ENCODE data around the gene UBE4B. TPM values are rescaled to one million over a fixed set of nuclear protein-coding genes. Genes with fewer than 3 reads are reported as not detected.

Gene UBE4B
- polyA plus RNA-seq, 3 donors: 6.0 to 34.6 (median 9.2) TPM

DNA sequence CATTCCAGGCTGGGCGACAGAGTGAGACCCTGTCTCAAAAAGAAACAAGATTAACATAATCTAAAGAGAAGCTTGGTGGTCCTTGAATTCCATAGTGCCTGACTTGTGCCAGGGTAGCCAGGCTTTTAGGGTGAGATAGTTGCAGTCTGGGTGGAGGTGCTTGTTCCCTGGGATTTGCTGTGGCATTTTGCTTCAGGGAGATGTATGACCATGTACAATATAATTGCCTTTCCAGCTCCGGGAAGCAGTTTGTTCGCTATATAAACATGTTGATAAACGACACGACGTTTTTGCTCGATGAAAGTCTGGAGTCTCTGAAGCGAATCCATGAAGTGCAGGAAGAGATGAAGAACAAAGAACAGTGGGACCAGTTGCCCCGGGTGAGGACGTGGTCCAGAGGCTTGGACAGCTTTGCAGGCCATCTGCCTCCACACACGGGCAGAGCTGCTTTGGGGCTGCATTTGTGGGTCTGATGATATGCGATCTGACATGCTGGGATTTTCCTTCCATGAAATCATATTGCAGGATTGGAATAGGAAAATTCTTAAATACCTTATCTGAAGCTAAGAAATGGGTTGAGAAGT, 128.2 kb downstream of the UBE4B start:
- peaks cover 64 to 92% of the 10 kb centered on the region in 2 donors for H3K36me3 ChIP-seq (replicated peaks in 1 of 2; ENCODE audit: control insufficient read depth in 1 of 2, insufficient read depth in 2 of 2, low read length in 2 of 2)
- Mint-ChIP-seq H3K36me3 (peaks cover 69 to 86% of the 10 kb centered on the region in 2 donors), H3K4me3 (no peak overlapping the region), H3K4me1 (no peaks in the 10 kb centered on the region), H3K27me3 (ENCODE audit: low read depth in 3 of 3) (no peaks in the 10 kb centered on the region), H3K27ac (peak overlapping the region in 1 of 7 donors; percentile 15), H3K9me3 (no peaks in the 10 kb centered on the region)
- no peak overlapping the region for H3K27ac ChIP-seq (ENCODE audit: low read depth in 1 of 2, low read length in 2 of 2)
- no peaks in the 10 kb centered on the region for H4K20me1 ChIP-seq (ENCODE audit: insufficient read depth, low read length)
- TF ChIP-seq, protein P1, sequence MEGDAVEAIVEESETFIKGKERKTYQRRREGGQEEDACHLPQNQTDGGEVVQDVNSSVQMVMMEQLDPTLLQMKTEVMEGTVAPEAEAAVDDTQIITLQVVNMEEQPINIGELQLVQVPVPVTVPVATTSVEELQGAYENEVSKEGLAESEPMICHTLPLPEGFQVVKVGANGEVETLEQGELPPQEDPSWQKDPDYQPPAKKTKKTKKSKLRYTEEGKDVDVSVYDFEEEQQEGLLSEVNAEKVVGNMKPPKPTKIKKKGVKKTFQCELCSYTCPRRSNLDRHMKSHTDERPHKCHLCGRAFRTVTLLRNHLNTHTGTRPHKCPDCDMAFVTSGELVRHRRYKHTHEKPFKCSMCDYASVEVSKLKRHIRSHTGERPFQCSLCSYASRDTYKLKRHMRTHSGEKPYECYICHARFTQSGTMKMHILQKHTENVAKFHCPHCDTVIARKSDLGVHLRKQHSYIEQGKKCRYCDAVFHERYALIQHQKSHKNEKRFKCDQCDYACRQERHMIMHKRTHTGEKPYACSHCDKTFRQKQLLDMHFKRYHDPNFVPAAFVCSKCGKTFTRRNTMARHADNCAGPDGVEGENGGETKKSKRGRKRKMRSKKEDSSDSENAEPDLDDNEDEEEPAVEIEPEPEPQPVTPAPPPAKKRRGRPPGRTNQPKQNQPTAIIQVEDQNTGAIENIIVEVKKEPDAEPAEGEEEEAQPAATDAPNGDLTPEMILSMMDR (IDR thresholded peaks at IDR 0.05): no peak
- H3K4me3 ChIP-seq (replicated peaks in 1 of 3; ENCODE audit: low read depth in 2 of 3, low read length in 3 of 3): no peak overlapping the region
- intact Hi-C loops (cut with micrococcal nuclease): no loop called here
- no peak overlapping the region for H3K4me2 ChIP-seq (replicated peaks; ENCODE audit: extremely low read depth, low read length, poor library complexity, severe bottlenecking)
- no peaks in the 10 kb centered on the region for H3K9me3 ChIP-seq (replicated peaks in 1 of 2; ENCODE audit: control insufficient read depth in 1 of 2, insufficient read depth in 1 of 2, low read length in 2 of 2)
- DNase-seq: no peak
- no peak overlapping the region for H3K9ac ChIP-seq (ENCODE audit: insufficient read depth, low read length, poor library complexity, severe bottlenecking)
- H3K79me2 ChIP-seq (ENCODE audit: insufficient read depth, low read length): no peaks in the 10 kb centered on the region
- H3K27me3 ChIP-seq (ENCODE audit: control insufficient read depth in 2 of 2, insufficient read depth in 2 of 2, low read length in 2 of 2): no peaks in the 10 kb centered on the region
- H2AFZ ChIP-seq (ENCODE audit: insufficient read depth, low read depth, low read length, poor library complexity, severe bottlenecking): no peak overlapping the region
- WGBS (ENCODE audit: insufficient coverage): 94% methylated on average over 9 of the region's 12 CpGs
- no peaks in the 10 kb centered on the region for H3K4me1 ChIP-seq (ENCODE audit: control insufficient read depth in 1 of 2, insufficient read depth in 2 of 2, low read length in 2 of 2)

DNA sequence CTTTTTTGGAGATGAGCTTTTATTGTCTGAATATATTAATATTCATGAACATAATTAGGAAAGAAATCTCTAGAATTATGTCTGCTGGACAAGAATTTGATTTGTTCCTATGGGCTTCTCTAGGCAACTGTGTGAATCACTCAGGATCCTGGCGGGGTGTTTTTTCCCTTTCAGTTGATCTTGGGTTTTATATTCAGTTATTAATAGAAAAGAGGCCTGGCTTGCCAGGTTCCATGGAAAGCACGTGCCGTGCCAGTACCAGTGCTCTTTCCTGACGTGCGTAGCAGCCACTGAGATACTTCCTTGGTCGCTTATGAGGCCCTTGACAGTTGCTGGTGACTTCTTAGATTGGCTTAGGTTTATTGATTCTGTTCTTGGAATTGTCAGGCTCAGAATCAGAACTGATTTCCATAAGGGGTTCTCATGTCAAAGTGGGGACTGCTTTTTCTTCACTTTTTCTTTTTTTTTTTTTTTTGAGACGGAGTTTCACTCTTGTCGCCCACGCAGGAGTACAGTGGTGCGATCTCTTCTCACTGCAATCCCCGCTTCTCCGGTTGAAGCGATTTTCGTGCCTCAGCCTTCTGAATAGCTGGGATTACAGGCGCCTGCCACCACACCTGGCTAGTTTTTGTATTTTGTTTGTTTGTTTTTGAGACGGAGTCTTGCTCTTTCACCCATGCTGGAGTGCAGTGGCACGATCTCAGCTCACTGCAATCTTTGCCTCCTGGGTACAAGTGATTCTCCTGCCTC, 129.0 kb downstream of the UBE4B start:
- Mint-ChIP-seq H3K36me3 (peaks cover 68 to 86% of the 10 kb centered on the region in 2 donors), H3K27me3 (ENCODE audit: low read depth in 3 of 3) (no peaks in the 10 kb centered on the region)
- TF ChIP-seq, protein P1 (IDR thresholded peaks at IDR 0.05): no peak

More for the DNA sequence above, 129.0 kb downstream of the UBE4B start:
- DNase-seq: no peak
- H3K27ac Mint-ChIP-seq: peak overlapping the region in 1 of 7 donors; percentile 21
- H3K79me2 ChIP-seq (ENCODE audit: insufficient read depth, low read length): no peaks in the 10 kb centered on the region
- no peak overlapping the region for H3K9ac ChIP-seq (ENCODE audit: insufficient read depth, low read length, poor library complexity, severe bottlenecking)
- peaks cover 70 to 92% of the 10 kb centered on the region in 2 donors for H3K36me3 ChIP-seq (replicated peaks in 1 of 2; ENCODE audit: control insufficient read depth in 1 of 2, insufficient read depth in 2 of 2, low read length in 2 of 2)
- no peaks in the 10 kb centered on the region for H3K9me3 ChIP-seq (replicated peaks in 1 of 2; ENCODE audit: control insufficient read depth in 1 of 2, insufficient read depth in 1 of 2, low read length in 2 of 2)
- H3K9me3 Mint-ChIP-seq: no peaks in the 10 kb centered on the region
- 94% methylated on average over 10 of the region's 17 CpGs for WGBS (ENCODE audit: insufficient coverage)
- intact Hi-C loops (cut with micrococcal nuclease): no loop called here
- H3K4me3 ChIP-seq (replicated peaks in 1 of 3; ENCODE audit: low read depth in 2 of 3, low read length in 3 of 3): no peak overlapping the region
- H3K4me1 ChIP-seq (ENCODE audit: control insufficient read depth in 1 of 2, insufficient read depth in 2 of 2, low read length in 2 of 2): no peaks in the 10 kb centered on the region
- no peak overlapping the region for H3K27ac ChIP-seq (ENCODE audit: low read depth in 1 of 2, low read length in 2 of 2)
- no peaks in the 10 kb centered on the region for H3K27me3 ChIP-seq (ENCODE audit: control insufficient read depth in 2 of 2, insufficient read depth in 2 of 2, low read length in 2 of 2)
- no peak overlapping the region for H2AFZ ChIP-seq (ENCODE audit: insufficient read depth, low read depth, low read length, poor library complexity, severe bottlenecking)
- no peaks in the 10 kb centered on the region for H4K20me1 ChIP-seq (ENCODE audit: insufficient read depth, low read length)
- H3K4me3 Mint-ChIP-seq: no peak overlapping the region
- H3K4me1 Mint-ChIP-seq: no peaks in the 10 kb centered on the region
- no peak overlapping the region for H3K4me2 ChIP-seq (replicated peaks; ENCODE audit: extremely low read depth, low read length, poor library complexity, severe bottlenecking)

Measured in CD14-positive monocyte (primary cell).